Measurements from ENCODE around the gene GOSR1.
"Not testable (repeated sequence)": the region's sequence is repeated elsewhere in the genome, so short reads cannot be mapped to it uniquely, and the experiment has no call there.

The GOSR1 gene

GRCh38 chr17:30545024-30545423 is 67.8 kb downstream of the GOSR1 start:
- DNase-seq (ENCODE audit: low read depth, low spot score), result no peak

- DNase-seq (ENCODE audit: low read depth, low spot score), result no peak
These were observed 70.8 kb downstream of the GOSR1 start for GRCh38 chr17:30547778-30548573.

GRCh38 chr17:30549181-30549580 is 72.0 kb downstream of the GOSR1 start:
- DNase-seq (ENCODE audit: low read depth, low spot score), result not testable (repeated sequence)

- no peak for DNase-seq (ENCODE audit: low read depth, low spot score)
These were observed 72.8 kb downstream of the GOSR1 start for GRCh38 chr17:30549864-30550511.

GRCh38 chr17:30550512-30551273 is 73.5 kb downstream of the GOSR1 start:
- DNase-seq (ENCODE audit: low read depth, low spot score), result no peak

GRCh38 chr17:30551274-30551995 is 74.2 kb downstream of the GOSR1 start:
- not testable (repeated sequence) for DNase-seq (ENCODE audit: low read depth, low spot score)

GRCh38 chr17:30551996-30552339 is 74.8 kb downstream of the GOSR1 start:
- DNase-seq (ENCODE audit: low read depth, low spot score), result no peak

- DNase-seq (ENCODE audit: low read depth, low spot score), result no peak
These were observed 75.9 kb downstream of the GOSR1 start for GRCh38 chr17:30552994-30553566.

- not testable (repeated sequence) for DNase-seq (ENCODE audit: low read depth, low spot score)
These were observed 76.7 kb downstream of the GOSR1 start for GRCh38 chr17:30553823-30554440.

GRCh38 chr17:30554839-30555751 is 77.9 kb downstream of the GOSR1 start:
- no peak for DNase-seq (ENCODE audit: low read depth, low spot score)

- DNase-seq (ENCODE audit: low read depth, low spot score), result no peak
These were observed 78.7 kb downstream of the GOSR1 start for GRCh38 chr17:30555942-30556341.

- DNase-seq (ENCODE audit: low read depth, low spot score), result no peak
These were observed 79.4 kb downstream of the GOSR1 start for GRCh38 chr17:30556374-30557332.

- DNase-seq (ENCODE audit: low read depth, low spot score), result no peak
These were observed 80.9 kb downstream of the GOSR1 start for GRCh38 chr17:30557916-30558685.

- no peak for DNase-seq (ENCODE audit: low read depth, low spot score)
These were observed 81.7 kb downstream of the GOSR1 start for GRCh38 chr17:30558686-30559545.

- no peak for DNase-seq (ENCODE audit: low read depth, low spot score)
These were observed 82.4 kb downstream of the GOSR1 start for GRCh38 chr17:30559656-30560055.

- not testable (repeated sequence) for DNase-seq (ENCODE audit: low read depth, low spot score)
These were observed 83.2 kb downstream of the GOSR1 start for GRCh38 chr17:30560117-30561026.
